SKM-1 (cell line): Measurements from ENCODE around the gene UNC5C.
"Not testable (repeated sequence)": the region's sequence is repeated elsewhere in the genome, so short reads cannot be mapped to it uniquely, and the experiment has no call there.

ENCODE experiments used
- DNase-seq: peaks from one replicate; lab custom pipeline; 2025; ENCODE audit not compliant: unreplicated experiment; lab: John Stamatoyannopoulos, UW

Gene UNC5C

DNA sequence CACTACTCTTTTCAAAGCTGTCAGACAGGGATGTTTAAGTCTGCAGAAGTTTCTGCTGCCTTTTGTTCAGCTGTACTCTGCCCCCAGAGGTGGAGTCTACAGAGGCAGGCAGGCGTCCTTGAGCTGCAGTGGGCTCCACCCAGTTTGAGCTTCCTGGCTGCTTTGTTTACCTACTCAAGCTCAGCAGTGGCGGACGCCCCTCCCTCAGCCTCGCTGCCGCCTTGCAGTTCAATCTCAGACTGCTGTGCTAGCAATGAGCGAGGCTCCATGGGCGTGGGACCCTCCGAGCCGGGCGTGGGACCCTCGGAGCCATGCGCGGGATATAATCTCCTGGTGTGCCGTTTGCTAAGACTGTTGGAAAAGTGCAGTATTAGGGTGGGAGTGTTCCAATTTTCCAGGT lies 409.3 kb downstream of the UNC5C start:
- DNase-seq: not testable (repeated sequence)

DNA sequence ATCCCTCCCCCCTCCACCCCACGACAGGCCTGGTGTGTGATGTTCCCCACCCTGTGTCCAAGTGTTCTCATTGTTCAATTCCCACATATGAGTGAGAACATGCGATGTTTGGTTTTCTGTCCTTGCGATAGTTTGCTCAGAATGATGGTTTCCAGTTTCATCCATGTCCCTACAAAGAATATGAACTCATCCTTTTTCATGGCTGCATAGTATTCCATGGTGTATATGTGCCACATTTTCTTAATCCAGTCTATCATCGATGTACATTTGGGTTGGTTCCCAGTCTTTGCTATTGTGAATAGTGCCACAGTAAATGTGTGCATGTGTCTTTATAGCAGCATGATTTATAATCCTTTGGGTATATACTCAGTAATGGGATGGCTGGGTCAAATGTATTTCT lies 414.8 kb downstream of the UNC5C start:
- not testable (repeated sequence) for DNase-seq

DNA sequence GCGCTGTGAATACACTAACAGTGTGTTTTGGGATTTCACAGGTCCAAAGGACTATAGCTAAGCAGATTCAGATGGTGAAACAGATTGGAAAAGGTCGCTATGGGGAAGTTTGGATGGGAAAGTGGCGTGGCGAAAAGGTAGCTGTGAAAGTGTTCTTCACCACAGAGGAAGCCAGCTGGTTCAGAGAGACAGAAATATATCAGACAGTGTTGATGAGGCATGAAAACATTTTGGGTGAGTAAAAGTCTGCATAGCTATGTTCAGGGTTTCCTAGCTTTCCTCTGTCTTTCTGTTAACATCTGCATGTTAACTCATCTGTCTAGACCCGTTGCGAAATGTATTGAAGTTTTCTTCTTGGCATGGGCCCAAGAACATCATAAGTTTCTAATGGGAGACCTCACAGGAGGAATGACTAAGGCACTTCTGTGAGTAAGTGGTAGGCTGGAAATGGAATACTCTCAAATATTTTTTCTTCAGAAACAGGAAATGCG lies 418.9 kb downstream of the UNC5C start:
- DNase-seq: peak; percentile 38

DNA sequence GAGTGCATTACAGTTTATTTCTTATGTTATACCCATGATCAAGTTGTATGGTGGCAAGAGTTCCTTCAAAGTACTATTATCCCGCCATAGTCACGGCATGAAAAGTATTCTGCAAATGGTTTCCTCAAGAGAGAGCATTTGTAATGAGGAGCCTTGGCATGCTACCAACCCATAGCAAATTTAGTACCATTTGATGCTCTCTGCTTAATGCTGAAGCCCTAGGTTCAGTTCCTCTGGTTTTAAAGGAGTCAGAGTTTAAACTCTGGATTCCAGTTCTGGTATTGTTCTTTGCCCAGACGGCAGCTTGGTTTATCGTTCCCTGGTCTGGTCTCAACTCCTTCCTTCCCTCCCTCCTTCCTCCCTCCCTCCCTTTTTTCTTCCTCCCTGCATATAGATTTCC lies 419.7 kb downstream of the UNC5C start:
- DNase-seq: no peak

DNA sequence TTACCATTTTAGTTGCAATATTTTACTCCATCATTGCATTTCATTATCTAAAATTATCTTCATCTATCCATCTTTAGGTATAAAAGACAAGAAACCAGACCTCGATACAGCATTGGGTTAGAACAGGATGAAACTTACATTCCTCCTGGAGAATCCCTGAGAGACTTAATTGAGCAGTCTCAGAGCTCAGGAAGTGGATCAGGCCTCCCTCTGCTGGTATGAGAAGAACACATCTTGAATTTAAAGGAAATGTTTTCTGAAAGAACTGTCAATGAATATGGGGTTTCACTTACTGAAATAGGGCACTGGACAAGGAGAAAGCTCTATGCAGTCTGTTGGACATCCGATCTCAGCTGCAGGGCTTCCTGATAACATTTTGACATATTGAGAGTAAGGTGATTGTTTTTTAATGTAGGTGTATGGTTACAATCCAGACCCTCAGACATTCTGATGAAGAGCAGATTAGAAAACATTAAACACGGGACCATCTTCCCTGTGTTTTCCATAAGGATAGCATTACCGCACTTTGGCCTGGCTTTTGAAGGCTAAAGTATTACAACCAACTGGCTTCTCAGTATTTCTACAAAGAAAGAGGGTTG lies 423.8 kb downstream of the UNC5C start:
- peak; percentile 9 for DNase-seq

DNA sequence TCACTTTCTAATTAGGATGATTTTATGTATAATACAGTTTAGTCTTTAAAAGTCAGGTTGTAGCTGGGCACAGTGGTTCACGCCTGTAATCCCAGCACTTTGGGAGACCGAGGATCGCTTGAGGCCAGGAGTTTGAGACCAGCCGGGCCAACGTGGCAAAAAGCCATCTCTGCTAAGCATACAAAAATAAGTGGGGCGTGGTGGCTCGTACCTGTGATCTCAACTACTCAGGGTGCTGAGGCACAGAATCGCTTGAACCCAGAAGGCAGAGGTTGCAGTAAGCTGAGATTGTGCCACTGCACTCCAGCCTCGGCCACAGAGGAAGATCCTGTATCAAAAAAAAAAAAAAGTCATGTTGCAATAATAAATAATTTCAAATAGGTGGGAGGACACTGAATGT lies 426.8 kb downstream of the UNC5C start:
- no peak for DNase-seq

DNA sequence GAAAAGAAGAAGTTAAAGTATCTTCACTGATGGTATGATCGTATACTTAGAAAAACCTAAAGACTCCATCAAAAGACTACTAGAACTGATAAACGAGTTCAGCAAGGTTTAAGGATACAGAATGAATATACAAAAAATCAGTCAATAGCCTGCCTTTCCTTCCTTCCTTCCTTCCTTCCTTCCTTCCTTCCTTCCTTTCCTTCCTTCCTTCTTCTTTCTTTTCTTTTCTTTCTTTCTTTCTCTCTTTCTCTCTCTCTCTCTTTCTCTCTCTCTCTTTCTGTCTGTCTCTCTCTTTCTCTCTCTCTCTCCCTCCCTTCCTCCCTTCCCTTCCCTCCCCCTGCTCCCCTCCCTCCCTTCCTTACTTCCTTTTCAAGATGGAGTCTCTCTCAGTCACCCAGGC lies 428.3 kb downstream of the UNC5C start:
- no peak for DNase-seq

DNA sequence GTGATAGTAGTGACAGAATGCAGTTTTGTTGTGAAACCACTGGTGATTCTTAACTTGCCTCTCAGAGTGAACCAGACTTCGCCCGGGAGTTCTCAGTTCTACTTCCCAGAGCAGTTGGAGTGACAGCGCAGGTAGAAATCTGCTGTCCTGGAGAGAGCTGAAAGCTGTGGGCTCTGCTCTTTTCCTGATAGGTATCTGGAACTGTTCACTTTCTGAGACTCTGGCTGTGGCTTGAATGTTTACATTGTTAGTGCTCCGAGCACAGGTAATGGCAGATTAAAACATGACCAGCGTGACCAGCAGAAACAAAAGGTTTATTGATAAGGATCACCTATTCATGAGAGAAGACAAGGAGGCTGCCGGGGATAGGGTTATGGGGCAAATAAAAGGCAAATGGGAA lies 430.3 kb downstream of the UNC5C start:
- DNase-seq: no peak

DNA sequence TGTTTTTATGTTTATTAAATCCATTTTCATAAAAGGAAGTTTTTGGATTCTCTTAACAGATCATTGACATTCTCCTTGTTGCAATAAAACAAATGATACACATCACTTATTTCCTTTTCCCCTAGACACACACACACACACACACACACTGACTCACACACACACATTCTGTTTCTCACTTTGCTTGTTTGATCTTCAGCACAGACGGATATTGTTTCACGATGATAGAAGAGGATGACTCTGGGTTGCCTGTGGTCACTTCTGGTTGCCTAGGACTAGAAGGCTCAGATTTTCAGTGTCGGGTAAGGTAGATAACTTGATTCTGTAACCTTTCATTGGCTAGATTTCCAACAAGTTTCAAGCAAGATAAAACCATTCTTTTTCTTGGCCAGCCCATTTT lies 434.3 kb downstream of the UNC5C start:
- DNase-seq: no peak
